Nephron (organoid): ENCODE results near the gene PRDM16.

Source experiments
- H3K27ac Mint-ChIP-seq, 3 experiments: 2 replicates each; pipeline ENCODE4 v1.8.0; 2020; ENCODE audit warnings: mixed read lengths in 3 of 3, mild to moderate bottlenecking in 2 of 3, moderate library complexity in 1 of 3
- H3K27me3 Mint-ChIP-seq: 2 replicates; pipeline ENCODE4 v1.8.0; 2021; ENCODE audit warnings: low read depth, mild to moderate bottlenecking, moderate library complexity, mixed read lengths
- H3K36me3 Mint-ChIP-seq: 2 replicates; pipeline ENCODE4 v1.8.0; 2020; ENCODE audit warnings: low read depth, mixed read lengths
- H3K4me1 Mint-ChIP-seq: 2 replicates; pipeline ENCODE4 v1.8.0; 2020; ENCODE audit warnings: mixed read lengths
- H3K4me3 Mint-ChIP-seq, 3 experiments: 2 replicates each; pipeline ENCODE4 v1.8.0; 2020; ENCODE audit warnings: mild to moderate bottlenecking in 3 of 3, mixed read lengths in 3 of 3, moderate library complexity in 2 of 3
- H3K9me3 Mint-ChIP-seq: 2 replicates; pipeline ENCODE4 v1.8.0; 2020; ENCODE audit warnings: mixed read lengths
- CTCF ChIP-seq, 3 experiments: fragments of 200-600 bp; sonication (generic); IDR thresholded peaks; one replicate each; pipeline ENCODE4 v1.5.0; 2021; ENCODE audit warnings: antibody characterized with exemption in 3 of 3; ENCODE audit not compliant: unreplicated experiment in 3 of 3

The PRDM16 gene

GRCh38 chr1:3055051-3055450, 14.0 kb upstream of the PRDM16 start:
- no peak for TF ChIP-seq CTCF (IDR thresholded peaks at IDR 0.05; ENCODE audit: unreplicated experiment in 3 of 3)
- Mint-ChIP-seq H3K9me3 (peaks cover 20% of the 10 kb centered on the region), H3K4me3 (no peak overlapping the region)

GRCh38 chr1:3056641-3057040, 12.4 kb upstream of the PRDM16 start:
- Mint-ChIP-seq H3K27me3 (peaks cover 91% of the 10 kb centered on the region), H3K4me1 (no peaks in the 10 kb centered on the region), H3K36me3 (peaks cover 4% of the 10 kb centered on the region), H3K9me3 (peaks cover 20% of the 10 kb centered on the region), H3K4me3 (no peak overlapping the region), H3K27ac (no peak overlapping the region)
- no peak for TF ChIP-seq CTCF (IDR thresholded peaks at IDR 0.05; ENCODE audit: unreplicated experiment in 3 of 3)

More at GRCh38 chr1:3055051-3055450, 14.0 kb upstream of the PRDM16 start:
- peaks cover 82% of the 10 kb centered on the region for H3K27me3 Mint-ChIP-seq
- peaks cover 4% of the 10 kb centered on the region for H3K36me3 Mint-ChIP-seq
- no peaks in the 10 kb centered on the region for H3K4me1 Mint-ChIP-seq
- H3K27ac Mint-ChIP-seq, result no peak overlapping the region

GRCh38 chr1:3058263-3059030, 10.6 kb upstream of the PRDM16 start:
- peaks cover 4% of the 10 kb centered on the region for H3K36me3 Mint-ChIP-seq
- H3K27ac Mint-ChIP-seq, result no peak overlapping the region
- no peak for TF ChIP-seq CTCF (IDR thresholded peaks at IDR 0.05; ENCODE audit: unreplicated experiment in 3 of 3)
- H3K27me3 Mint-ChIP-seq, result peaks cover 98% of the 10 kb centered on the region
- no peaks in the 10 kb centered on the region for H3K4me1 Mint-ChIP-seq
- peaks cover 17% of the 10 kb centered on the region for H3K9me3 Mint-ChIP-seq
- no peak overlapping the region for H3K4me3 Mint-ChIP-seq

GRCh38 chr1:3060127-3060526, 8.9 kb upstream of the PRDM16 start:
- no peak for TF ChIP-seq CTCF (IDR thresholded peaks at IDR 0.05; ENCODE audit: unreplicated experiment in 3 of 3)
- Mint-ChIP-seq H3K27ac (no peak overlapping the region), H3K4me1 (no peaks in the 10 kb centered on the region), H3K9me3 (peaks cover 17% of the 10 kb centered on the region), H3K36me3 (peaks cover 4% of the 10 kb centered on the region), H3K4me3 (no peak overlapping the region), H3K27me3 (peaks cover 100% of the 10 kb centered on the region)

GRCh38 chr1:3060601-3061551, 8.1 kb upstream of the PRDM16 start:
- TF ChIP-seq CTCF (IDR thresholded peaks at IDR 0.05; ENCODE audit: unreplicated experiment in 3 of 3), result no peak
- Mint-ChIP-seq H3K9me3 (peaks cover 16% of the 10 kb centered on the region), H3K27me3 (peaks cover 100% of the 10 kb centered on the region), H3K27ac (no peak overlapping the region), H3K4me3 (no peak overlapping the region), H3K36me3 (peaks cover 4% of the 10 kb centered on the region), H3K4me1 (no peaks in the 10 kb centered on the region)
